Endothelial cell of umbilical vein (primary cell): ENCODE results near the gene ZNF662.

ENCODE experiments used
- CTCF ChIP-seq, 2 donors: IDR thresholded peaks; 1 replicate in 1 of 2; 2 replicates in 1 of 2; pipeline ENCODE4 v1.5.1; 2011; ENCODE audit warnings: low read length in 2 of 2, mild to moderate bottlenecking in 2 of 2, moderate library complexity in 2 of 2, control low read depth in 1 of 2, inconsistent platforms in 1 of 2, low read depth in 1 of 2; ENCODE audit not compliant: insufficient read depth in 1 of 2; ENCODE audit errors: extremely low read depth in 1 of 2
- JUN ChIP-seq: IDR thresholded peaks from 2 replicates; pipeline ENCODE4 v1.6.1; 2011; ENCODE audit warnings: borderline replicate concordance, low read depth; ENCODE audit not compliant: insufficient read length, insufficient read depth
- MAX ChIP-seq: IDR thresholded peaks from 2 replicates; pipeline ENCODE4 v1.6.1; 2011; ENCODE audit not compliant: insufficient read depth, insufficient read length
- MYC ChIP-seq: IDR thresholded peaks from one replicate; pipeline ENCODE4 v1.6.1; 2011; ENCODE audit warnings: mild to moderate bottlenecking, low read depth, low read length

- TF ChIP-seq CTCF (IDR thresholded peaks at IDR 0.05; ENCODE audit: extremely low read depth in 1 of 2, insufficient read depth in 1 of 2, low read depth in 1 of 2, low read length in 2 of 2): no peak
- no peak for TF ChIP-seq MYC
- no peak for TF ChIP-seq JUN
- no peak for TF ChIP-seq MAX
Measured at GRCh38 chr3:42911551-42911950, 5.6 kb downstream of the ZNF662 start.
